ENCODE data around the gene FTSJ1.

The FTSJ1 gene

DNA sequence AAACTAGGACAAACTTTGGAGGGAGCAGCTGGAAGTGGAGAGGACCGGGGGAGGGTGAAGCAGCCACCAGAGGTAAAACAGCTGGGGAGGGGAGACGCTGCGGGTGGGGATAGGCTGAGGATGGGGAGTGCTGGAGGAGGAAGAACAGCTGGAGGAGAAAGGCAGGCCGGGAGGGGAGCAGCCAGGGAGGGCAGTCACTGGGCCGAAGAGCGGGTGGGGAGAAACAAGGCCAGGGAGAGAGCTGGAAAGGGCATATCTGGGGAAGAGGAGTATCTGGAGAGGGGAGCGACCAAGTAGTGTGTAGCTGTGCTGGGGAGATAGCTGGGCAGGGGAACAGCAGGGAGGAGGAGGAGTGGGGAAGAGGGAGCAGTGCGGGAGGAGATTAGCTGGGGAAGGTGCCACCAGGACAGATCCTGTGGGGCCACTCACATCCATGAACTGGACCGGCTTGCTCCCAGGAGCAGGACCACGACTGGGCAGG lies 8.7 kb upstream of the FTSJ1 start:
- Histone ChIP-seq H3K27ac (ENCODE audit: low read length) (0 out of 2 replicates have a peak overlapping the region, but pooled peaks have one; percentile 80), H3K9me3 (ENCODE audit: insufficient read depth, low read length, severe bottlenecking) (no peaks in the 10 kb centered on the region), H4K20me1 (ENCODE audit: insufficient read depth, low read length) (no peaks in the 10 kb centered on the region), H3K4me1 (ENCODE audit: insufficient read depth, low read length) (peaks cover 31% of the 10 kb centered on the region), H3K9ac (ENCODE audit: low read depth, low read length) (peak overlapping the region; percentile 76; the same call in 1 of the 2 replicates), H3K27me3 (ENCODE audit: insufficient read depth, low read length, poor library complexity) (no peaks in the 10 kb centered on the region), H3K79me2 (ENCODE audit: insufficient read depth, low read length) (peaks cover 29% of the 10 kb centered on the region), H3K36me3 (ENCODE audit: insufficient read depth, low read length) (peaks cover 28% of the 10 kb centered on the region), H3K4me3 (ENCODE audit: low read depth in 1 of 2, low read length in 2 of 2) (peak overlapping the region in 1 of 2 experiments; percentile 86; a peak in 2 of 4 replicates), H2AFZ (ENCODE audit: low read depth, low read length) (no peak overlapping the region), H3K4me2 (ENCODE audit: insufficient read depth, low read length) (peak overlapping the region; percentile 74)
- no peak for DNase-seq
- no peak for TF ChIP-seq EZH2 (IDR thresholded peaks at IDR 0.05; ENCODE audit: borderline replicate concordance, low read depth, low read length, severe bottlenecking)
- TF ChIP-seq, protein P1, sequence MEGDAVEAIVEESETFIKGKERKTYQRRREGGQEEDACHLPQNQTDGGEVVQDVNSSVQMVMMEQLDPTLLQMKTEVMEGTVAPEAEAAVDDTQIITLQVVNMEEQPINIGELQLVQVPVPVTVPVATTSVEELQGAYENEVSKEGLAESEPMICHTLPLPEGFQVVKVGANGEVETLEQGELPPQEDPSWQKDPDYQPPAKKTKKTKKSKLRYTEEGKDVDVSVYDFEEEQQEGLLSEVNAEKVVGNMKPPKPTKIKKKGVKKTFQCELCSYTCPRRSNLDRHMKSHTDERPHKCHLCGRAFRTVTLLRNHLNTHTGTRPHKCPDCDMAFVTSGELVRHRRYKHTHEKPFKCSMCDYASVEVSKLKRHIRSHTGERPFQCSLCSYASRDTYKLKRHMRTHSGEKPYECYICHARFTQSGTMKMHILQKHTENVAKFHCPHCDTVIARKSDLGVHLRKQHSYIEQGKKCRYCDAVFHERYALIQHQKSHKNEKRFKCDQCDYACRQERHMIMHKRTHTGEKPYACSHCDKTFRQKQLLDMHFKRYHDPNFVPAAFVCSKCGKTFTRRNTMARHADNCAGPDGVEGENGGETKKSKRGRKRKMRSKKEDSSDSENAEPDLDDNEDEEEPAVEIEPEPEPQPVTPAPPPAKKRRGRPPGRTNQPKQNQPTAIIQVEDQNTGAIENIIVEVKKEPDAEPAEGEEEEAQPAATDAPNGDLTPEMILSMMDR (IDR thresholded peaks at IDR 0.05; ENCODE audit: borderline replicate concordance, extremely low read depth, low read length, poor library complexity, severe bottlenecking) = no peak
- ATAC-seq (ENCODE audit: insufficient read depth, low read depth) = no peak

DNA sequence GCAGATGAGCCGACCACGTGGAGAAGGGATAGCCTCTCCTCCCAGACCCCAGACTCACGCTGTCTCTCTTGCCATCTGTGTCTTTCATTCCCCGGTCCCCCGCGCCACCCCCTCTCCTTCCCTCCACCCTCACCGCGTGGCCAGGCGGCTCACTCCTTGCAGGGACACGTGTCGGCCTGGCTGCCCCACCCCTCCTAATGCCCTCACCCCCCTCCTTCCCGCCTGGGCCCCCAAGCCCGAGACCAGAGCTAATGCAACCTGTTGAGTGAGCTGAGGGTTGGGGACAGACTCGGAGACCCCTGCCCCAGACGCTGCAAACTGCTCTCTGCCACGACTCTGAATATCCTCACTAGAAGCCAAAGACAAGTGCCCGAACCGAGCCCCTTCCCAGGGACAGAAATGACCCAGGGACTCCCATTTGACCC lies 7.7 kb upstream of the FTSJ1 start:
- TF ChIP-seq EZH2 (IDR thresholded peaks at IDR 0.05; ENCODE audit: borderline replicate concordance, low read depth, low read length, severe bottlenecking) = no peak
- TF ChIP-seq, protein P1 (IDR thresholded peaks at IDR 0.05; ENCODE audit: borderline replicate concordance, extremely low read depth, low read length, poor library complexity, severe bottlenecking) = no peak
- peak overlapping the region; percentile 76 to 86; a peak in 3 of 4 replicates for H3K4me3 ChIP-seq (ENCODE audit: low read depth in 1 of 2, low read length in 2 of 2)
- H3K9ac ChIP-seq (ENCODE audit: low read depth, low read length) = peak overlapping the region; percentile 76
- peak overlapping the region; percentile 80 for H3K27ac ChIP-seq (ENCODE audit: low read length)
- H4K20me1 ChIP-seq (ENCODE audit: insufficient read depth, low read length) = no peaks in the 10 kb centered on the region
- H3K9me3 ChIP-seq (ENCODE audit: insufficient read depth, low read length, severe bottlenecking) = no peaks in the 10 kb centered on the region
- peaks cover 22% of the 10 kb centered on the region for H3K36me3 ChIP-seq (ENCODE audit: insufficient read depth, low read length)
- ATAC-seq (ENCODE audit: insufficient read depth, low read depth) (peak; percentile 73), DNase-seq (peak; percentile 64)
- peak overlapping the region; percentile 82 for H2AFZ ChIP-seq (ENCODE audit: low read depth, low read length)
- H3K79me2 ChIP-seq (ENCODE audit: insufficient read depth, low read length) = peaks cover 29% of the 10 kb centered on the region
- peak overlapping the region; percentile 74 for H3K4me2 ChIP-seq (ENCODE audit: insufficient read depth, low read length)
- H3K27me3 ChIP-seq (ENCODE audit: insufficient read depth, low read length, poor library complexity) = no peaks in the 10 kb centered on the region
- peaks cover 31% of the 10 kb centered on the region for H3K4me1 ChIP-seq (ENCODE audit: insufficient read depth, low read length)

DNA sequence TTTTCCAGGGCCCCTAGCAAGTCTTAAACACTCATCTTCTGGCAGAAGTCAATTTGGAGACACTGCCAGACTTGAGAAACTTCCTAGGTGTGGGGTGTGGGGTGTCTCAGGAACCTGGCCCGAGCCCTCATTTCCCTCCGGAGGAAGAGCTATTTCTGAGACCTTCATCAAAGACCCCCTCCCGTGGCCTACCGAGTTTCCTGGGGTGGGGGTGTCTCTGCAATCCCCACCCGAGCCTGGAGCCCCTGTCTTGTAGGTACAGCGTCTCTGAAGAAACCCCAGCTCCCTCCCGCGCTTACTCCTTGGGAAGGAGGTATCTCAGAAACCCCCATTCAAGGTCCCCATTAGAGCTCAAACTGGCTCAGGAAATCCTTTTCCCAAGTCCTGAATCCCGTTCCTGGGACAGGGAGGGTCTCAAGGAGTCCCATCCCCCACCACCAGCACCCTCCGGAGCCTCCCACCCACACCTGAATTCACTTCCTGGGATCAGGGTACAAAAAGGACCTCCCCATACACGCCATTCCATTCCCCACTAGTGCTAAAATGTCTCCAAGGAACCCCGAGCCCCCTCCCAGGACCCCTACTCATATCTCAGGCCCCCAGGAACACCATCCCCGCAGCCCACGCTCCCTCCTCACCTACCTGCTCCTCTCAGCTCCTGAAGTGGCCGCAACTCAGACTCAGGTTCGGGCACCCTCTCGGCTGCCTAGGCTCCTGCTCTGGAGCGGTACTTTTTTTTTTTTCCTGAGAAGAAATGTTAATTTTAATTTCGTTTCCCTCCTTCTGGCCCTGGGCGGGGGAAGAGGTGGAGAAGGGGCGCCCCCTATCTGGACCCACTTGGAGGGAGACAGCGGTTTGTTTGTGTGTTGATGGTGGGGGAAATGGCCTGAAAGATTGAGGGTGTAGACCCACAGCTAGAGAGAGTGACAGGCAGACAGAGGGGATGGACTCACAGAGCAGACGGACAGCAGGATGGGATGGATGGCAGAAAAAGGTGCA lies 7.0 kb upstream of the FTSJ1 start:
- Histone ChIP-seq H3K4me1 (ENCODE audit: insufficient read depth, low read length) (peaks cover 37% of the 10 kb centered on the region), H3K27ac (ENCODE audit: low read length) (peak overlapping the region; percentile 80), H3K9ac (ENCODE audit: low read depth, low read length) (peak overlapping the region; percentile 76), H3K4me2 (ENCODE audit: insufficient read depth, low read length) (peak overlapping the region; percentile 74), H3K4me3 (ENCODE audit: low read depth in 1 of 2, low read length in 2 of 2) (peak overlapping the region; percentile 76 to 86), H3K27me3 (ENCODE audit: insufficient read depth, low read length, poor library complexity) (no peaks in the 10 kb centered on the region), H3K9me3 (ENCODE audit: insufficient read depth, low read length, severe bottlenecking) (no peaks in the 10 kb centered on the region), H2AFZ (ENCODE audit: low read depth, low read length) (peak overlapping the region; percentile 82), H3K79me2 (ENCODE audit: insufficient read depth, low read length) (peaks cover 29% of the 10 kb centered on the region), H4K20me1 (ENCODE audit: insufficient read depth, low read length) (no peaks in the 10 kb centered on the region), H3K36me3 (ENCODE audit: insufficient read depth, low read length) (peaks cover 19% of the 10 kb centered on the region)
- TF ChIP-seq, protein P1 (IDR thresholded peaks at IDR 0.05; ENCODE audit: borderline replicate concordance, extremely low read depth, low read length, poor library complexity, severe bottlenecking) = peak; percentile 67
- TF ChIP-seq EZH2 (IDR thresholded peaks at IDR 0.05; ENCODE audit: borderline replicate concordance, low read depth, low read length, severe bottlenecking) = no peak
- ATAC-seq (ENCODE audit: insufficient read depth, low read depth) (peak; percentile 68), DNase-seq (peak; percentile 66)

Data from DND-41 (cell line).